ENCODE data around the gene FREM2. TPM values are rescaled to one million over a fixed set of nuclear protein-coding genes. Genes with fewer than 3 reads are reported as not detected.

The FREM2 gene
- total RNA-seq, 1 donor from 2014 or later: 13.9 TPM

- Histone ChIP-seq H3K36me3 (no peaks in the 10 kb centered on the region), H3K27ac (no peak overlapping the region), H3K4me3 (no peak overlapping the region), H3K27me3 (no peaks in the 10 kb centered on the region), H3K9me3 (no peaks in the 10 kb centered on the region), H3K4me1 (no peaks in the 10 kb centered on the region)
- intact Hi-C loops (cut with DNase I): no loop called here
- no peak for TF ChIP-seq CTCF (IDR thresholded peaks at IDR 0.05)
- no peak for ATAC-seq
- DNase-seq: no peak
These were observed 30.2 kb upstream of the FREM2 start for GRCh38 chr13:38656699-38657098.

GRCh38 chr13:38657191-38657590 lies 29.7 kb upstream of the FREM2 start:
- DNase-seq: no peak
- H3K36me3 ChIP-seq: no peaks in the 10 kb centered on the region
- intact Hi-C loops (cut with DNase I): no loop called here
- H3K4me1 ChIP-seq: no peaks in the 10 kb centered on the region
- H3K27ac ChIP-seq: no peak overlapping the region
- ATAC-seq: no peak
- no peak overlapping the region for H3K4me3 ChIP-seq
- H3K27me3 ChIP-seq: no peaks in the 10 kb centered on the region
- TF ChIP-seq CTCF (IDR thresholded peaks at IDR 0.05): no peak
- H3K9me3 ChIP-seq: no peaks in the 10 kb centered on the region

GRCh38 chr13:38658906-38659305 lies 28.0 kb upstream of the FREM2 start:
- Histone ChIP-seq H3K4me1 (no peaks in the 10 kb centered on the region), H3K27ac (no peak overlapping the region), H3K27me3 (no peaks in the 10 kb centered on the region), H3K4me3 (no peak overlapping the region), H3K36me3 (no peaks in the 10 kb centered on the region), H3K9me3 (no peaks in the 10 kb centered on the region)
- ATAC-seq (no peak), DNase-seq (no peak)
- intact Hi-C loops (cut with DNase I): no loop called here
- TF ChIP-seq CTCF (IDR thresholded peaks at IDR 0.05): no peak

- Histone ChIP-seq H3K36me3 (no peaks in the 10 kb centered on the region), H3K4me1 (no peaks in the 10 kb centered on the region), H3K9me3 (no peaks in the 10 kb centered on the region), H3K27ac (no peak overlapping the region), H3K27me3 (no peaks in the 10 kb centered on the region), H3K4me3 (no peak overlapping the region)
- intact Hi-C loops (cut with DNase I): no loop called here
- DNase-seq: no peak
- no peak for ATAC-seq
- TF ChIP-seq CTCF (IDR thresholded peaks at IDR 0.05): no peak
These were observed 25.7 kb upstream of the FREM2 start for GRCh38 chr13:38661010-38661675.

- Histone ChIP-seq H3K4me1 (no peaks in the 10 kb centered on the region), H3K27ac (no peak overlapping the region), H3K36me3 (no peaks in the 10 kb centered on the region), H3K9me3 (no peaks in the 10 kb centered on the region), H3K27me3 (no peaks in the 10 kb centered on the region), H3K4me3 (no peak overlapping the region)
- ATAC-seq (no peak), DNase-seq (no peak)
- no peak for TF ChIP-seq CTCF (IDR thresholded peaks at IDR 0.05)
- intact Hi-C loops (cut with DNase I): no loop called here
These were observed 24.5 kb upstream of the FREM2 start for GRCh38 chr13:38662362-38662761.

- H3K9me3 ChIP-seq: no peaks in the 10 kb centered on the region
- H3K36me3 ChIP-seq: no peaks in the 10 kb centered on the region
- DNase-seq: no peak
- TF ChIP-seq CTCF (IDR thresholded peaks at IDR 0.05): no peak
- no peak for ATAC-seq
- H3K27ac ChIP-seq: no peak overlapping the region
- H3K4me3 ChIP-seq: no peak overlapping the region
- H3K27me3 ChIP-seq: no peaks in the 10 kb centered on the region
- intact Hi-C loops (cut with DNase I): no loop called here
- no peaks in the 10 kb centered on the region for H3K4me1 ChIP-seq
These were observed 22.0 kb upstream of the FREM2 start for GRCh38 chr13:38664906-38665305.

Measured in upper lobe of right lung (tissue), 1 donor.